Stimulated activated CD4-positive, alpha-beta T cell treated with anti-CD3 and anti-CD28 coated beads, Interleukin-15, amount 100 ng/mL, for 1 hour (primary cell): ENCODE data around the gene RPS15A.
"Not testable (repeated sequence)": the region's sequence is repeated elsewhere in the genome, so short reads cannot be mapped to it uniquely, and the experiment has no call there.

Experiments
- DNase-seq, 2 donors: peaks; one replicate each; pipeline ENCODE4 v3.0.0-alpha.2; 2020; ENCODE audit warnings: low read depth in 1 of 2, low spot score in 1 of 2

The RPS15A gene

GRCh38 chr16:18797746-18798145 lies 7.6 kb upstream of the RPS15A start:
- DNase-seq, result no peak

- no peak for DNase-seq
Measured at GRCh38 chr16:18796377-18796776, 6.2 kb upstream of the RPS15A start.

GRCh38 chr16:18792836-18793433 lies 2.8 kb upstream of the RPS15A start:
- DNase-seq, result no peak

DNA sequence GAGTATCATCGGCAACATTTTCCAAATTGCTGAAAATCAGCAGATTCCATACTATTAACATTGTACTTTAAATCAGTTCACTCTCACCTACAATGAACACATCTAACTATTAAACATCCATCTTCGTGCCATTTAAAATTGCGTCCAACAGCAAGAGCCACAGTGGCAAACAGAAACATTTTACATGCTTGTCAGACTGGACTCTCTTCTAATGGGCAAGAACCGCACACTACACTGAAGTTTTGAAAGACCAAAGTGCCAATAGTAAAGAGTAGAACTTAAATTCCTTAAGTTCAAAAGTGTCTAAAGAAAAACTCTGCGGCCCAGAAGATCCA lies 652 bp downstream of the RPS15A start:
- no peak for DNase-seq

- DNase-seq, result no peak
Measured at GRCh38 chr16:18788828-18789514, 1.2 kb downstream of the RPS15A start.

- DNase-seq, result no peak
Measured at GRCh38 chr16:18784917-18785623, 5.1 kb downstream of the RPS15A start.

DNA sequence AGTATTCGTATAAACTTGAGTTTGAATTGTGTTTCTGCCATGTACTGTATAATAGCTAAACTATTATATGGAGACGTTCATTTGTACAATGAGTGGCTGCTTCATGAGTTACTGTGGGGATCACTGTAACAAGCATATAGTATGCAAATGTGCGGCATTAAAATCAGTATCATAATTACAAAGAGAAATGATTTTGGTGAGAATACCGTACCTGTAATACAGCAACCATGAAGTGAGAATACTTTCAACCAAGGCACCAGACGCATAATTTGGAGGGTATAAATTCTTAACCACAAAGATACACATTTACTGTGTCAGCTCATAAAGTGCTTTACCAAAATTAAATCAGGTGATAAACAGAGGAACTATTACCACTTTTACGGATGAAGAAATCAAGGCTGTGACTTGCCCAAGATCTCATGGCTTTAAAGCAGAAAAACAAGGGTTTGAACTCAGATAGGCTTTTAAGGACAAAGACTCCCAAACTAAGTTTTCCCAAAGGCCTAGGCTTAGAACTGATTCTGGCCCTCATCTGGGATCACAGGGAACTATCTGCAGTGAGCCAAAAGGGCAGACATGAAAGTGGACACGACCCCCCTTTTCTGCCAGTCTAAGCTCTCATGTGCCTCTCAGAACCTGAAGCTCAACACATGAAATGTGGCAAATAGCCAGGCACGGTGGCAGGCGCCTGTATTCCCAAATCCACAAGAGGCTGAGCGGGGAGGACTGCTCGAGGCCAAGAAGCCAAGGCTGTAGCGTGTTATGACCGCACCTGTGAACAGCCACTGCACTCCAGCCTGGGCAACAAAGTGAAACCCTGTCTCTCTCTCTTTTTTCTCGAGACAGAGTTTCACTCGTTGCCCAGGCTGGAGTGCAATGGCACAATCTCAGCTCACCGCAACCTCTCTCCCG lies 6.4 kb downstream of the RPS15A start:
- no peak for DNase-seq

DNA sequence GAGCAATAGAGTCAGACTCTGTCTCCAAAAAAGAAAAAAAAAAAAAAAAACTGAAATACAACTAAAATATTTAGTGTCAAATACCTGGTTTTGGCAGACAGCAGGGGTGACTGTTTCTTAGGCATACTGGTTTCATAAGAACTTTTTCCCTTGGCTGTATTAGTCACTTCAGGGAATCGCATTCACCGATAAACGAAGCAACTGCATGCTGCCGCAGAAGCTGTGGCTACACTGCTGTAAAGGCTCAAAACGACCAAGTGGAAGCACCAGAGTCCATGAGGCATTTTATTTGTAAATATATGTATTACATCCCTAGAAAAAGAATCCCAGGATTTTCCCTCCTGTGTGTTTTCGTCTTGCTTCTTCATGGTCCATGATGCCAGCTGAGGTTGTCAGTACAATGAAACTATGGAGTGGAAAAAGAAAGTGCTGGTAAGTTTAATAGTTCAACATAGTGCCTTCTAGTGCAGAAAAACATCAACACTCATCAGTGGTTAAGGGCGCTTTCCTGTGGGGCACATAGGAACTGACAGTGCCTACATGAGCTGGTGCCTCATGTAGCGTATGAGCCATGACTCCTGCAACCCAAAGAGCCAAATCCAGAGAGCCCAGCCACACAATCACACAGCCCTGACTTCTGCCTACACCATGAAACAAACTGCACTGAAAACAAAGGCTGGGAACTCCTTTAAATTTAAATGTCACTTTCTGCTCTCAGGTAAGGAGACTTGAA lies 7.3 kb downstream of the RPS15A start:
- no peak for DNase-seq

- not testable (repeated sequence) for DNase-seq
Measured at GRCh38 chr16:18781232-18781631, 8.9 kb downstream of the RPS15A start.

DNA sequence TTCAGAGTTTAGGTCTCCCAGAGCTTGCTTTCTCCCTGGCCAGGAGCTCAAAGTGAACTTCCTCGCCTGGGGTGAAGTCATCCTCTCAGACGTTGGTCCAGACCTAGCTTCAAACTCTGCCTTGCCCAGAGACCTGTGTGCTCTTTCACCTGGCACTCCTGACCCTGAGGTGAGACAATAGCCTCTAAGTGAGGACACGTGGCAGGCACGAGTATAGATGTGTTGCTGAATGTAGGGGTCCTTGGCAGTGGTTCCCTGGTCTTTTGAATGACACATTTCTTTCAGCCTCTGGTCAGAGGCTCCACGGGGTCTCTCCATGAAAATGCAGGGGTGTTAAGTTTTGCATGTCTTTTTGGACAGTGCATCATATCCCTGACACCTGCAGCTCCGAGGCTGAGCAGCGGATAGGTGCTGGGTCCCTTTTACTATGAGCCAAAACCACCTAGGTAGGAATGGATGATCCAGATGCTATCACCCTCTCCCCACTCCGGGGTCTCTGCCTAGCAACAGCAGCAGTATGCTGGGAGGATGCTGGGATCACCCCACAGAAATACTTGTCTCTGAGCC lies 9.6 kb downstream of the RPS15A start:
- DNase-seq, result not testable (repeated sequence)

GRCh38 chr16:18777664-18778063 lies 12.5 kb downstream of the RPS15A start:
- not testable (repeated sequence) for DNase-seq

DNA sequence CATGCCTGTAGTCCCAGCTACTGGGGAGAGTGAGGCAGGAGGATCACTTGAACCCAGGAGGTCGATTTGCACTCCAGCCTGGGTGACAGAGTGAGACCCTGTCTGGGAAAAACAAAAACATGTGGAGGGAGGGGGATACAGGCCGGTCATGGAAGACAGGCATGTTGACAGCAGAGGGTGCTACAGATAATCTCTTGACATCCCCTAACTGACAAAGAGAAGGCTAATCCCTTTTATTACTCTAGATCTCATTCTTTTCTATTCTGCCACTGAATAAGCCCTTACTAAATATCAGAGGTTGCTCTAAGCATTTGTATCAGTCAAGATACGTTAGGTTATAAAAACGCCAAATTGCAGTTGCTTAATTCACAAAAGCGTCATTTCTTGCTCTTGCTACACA lies 13.8 kb downstream of the RPS15A start:
- DNase-seq, result not testable (repeated sequence)

- not testable (repeated sequence) for DNase-seq
Measured at GRCh38 chr16:18774651-18775050, 15.5 kb downstream of the RPS15A start.

DNA sequence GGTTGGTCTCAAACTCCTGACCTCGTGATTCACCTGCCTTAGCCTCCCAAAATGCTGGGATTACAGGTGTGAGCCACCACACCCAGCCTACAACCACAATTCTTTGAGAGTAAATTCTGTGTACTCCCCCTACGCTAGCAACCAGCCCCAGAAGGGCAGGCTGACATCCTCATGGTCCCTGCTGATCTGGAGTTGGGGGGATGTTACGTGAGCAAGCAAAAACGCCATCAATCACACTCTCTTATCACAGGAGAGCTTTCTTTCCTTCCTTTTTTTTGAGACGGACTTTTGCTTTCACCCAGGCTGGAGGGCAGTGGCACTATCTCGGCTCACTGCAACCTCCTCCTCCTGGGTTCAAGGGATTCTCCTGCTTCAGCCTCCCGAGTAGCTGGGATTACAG lies 18.0 kb downstream of the RPS15A start:
- not testable (repeated sequence) for DNase-seq

- DNase-seq, result not testable (repeated sequence)
Measured at GRCh38 chr16:18770336-18770962, 19.7 kb downstream of the RPS15A start.

GRCh38 chr16:18767217-18767616 lies 22.9 kb downstream of the RPS15A start:
- DNase-seq, result not testable (repeated sequence)

- not testable (repeated sequence) for DNase-seq
Measured at GRCh38 chr16:18762713-18763112, 27.4 kb downstream of the RPS15A start.

GRCh38 chr16:18759598-18760520 lies 30.3 kb downstream of the RPS15A start:
- DNase-seq, result peak; percentile 8 to 12
